Right atrium auricular region (tissue), 2 donors: Measurements from ENCODE around the gene RPTOR. TPM values are rescaled to one million over a fixed set of nuclear protein-coding genes. Genes with fewer than 3 reads are reported as not detected.

ENCODE experiments used
- DNase-seq: peaks from one replicate; pipeline ENCODE4 v3.0.0-alpha.2; 2019; ENCODE audit warnings: low spot score
- H3K27ac ChIP-seq, 2 donors: fragments of 200-600 bp; sonication (generic); 1 replicate in 1 of 2; 2 replicates in 1 of 2; pipeline ENCODE4 v1.5.1; 2016 to 2019
- H3K27me3 ChIP-seq, 2 donors: fragments of 200-600 bp; sonication (generic); one replicate each; pipeline versions ENCODE4 v1.5.1 to v1.6.0; 2017 to 2019
- H3K36me3 ChIP-seq: fragments of 200-600 bp; sonication (generic); one replicate; pipeline ENCODE4 v1.5.1; 2016
- H3K4me1 ChIP-seq, 2 donors: fragments of 200-600 bp; sonication (generic); one replicate each; pipeline versions ENCODE4 v1.5.1 to v1.6.0; 2017 to 2019
- H3K4me3 ChIP-seq, 2 donors: fragments of 200-600 bp; sonication (generic); 1 replicate in 1 of 2; 2 replicates in 1 of 2; pipeline ENCODE4 v1.5.1; 2017 to 2019; ENCODE audit warnings: mild to moderate bottlenecking in 1 of 2, moderate library complexity in 1 of 2
- H3K9me3 ChIP-seq, 2 donors: fragments of 200-600 bp; sonication (generic); one replicate each; pipeline ENCODE4 v1.5.1; 2019
- total RNA-seq, 2 donors: library from RNA; depleted of rRNA; stranded (reverse); fragments of >200 nt; gene quantifications; one replicate each; pipeline ENCODE4 v1.1.0, GENCODE V29; 2016
- TF ChIP-seq, protein P1 (sequence below), 2 donors: fragments of 200-600 bp; sonication (generic); IDR thresholded peaks; one replicate each; pipeline ENCODE4 v1.5.1; 2019; ENCODE audit warnings: antibody characterized with exemption in 2 of 2

Gene RPTOR
- total RNA-seq, 2 donors from 2014 or later: 19.9 to 22.6 TPM

DNA sequence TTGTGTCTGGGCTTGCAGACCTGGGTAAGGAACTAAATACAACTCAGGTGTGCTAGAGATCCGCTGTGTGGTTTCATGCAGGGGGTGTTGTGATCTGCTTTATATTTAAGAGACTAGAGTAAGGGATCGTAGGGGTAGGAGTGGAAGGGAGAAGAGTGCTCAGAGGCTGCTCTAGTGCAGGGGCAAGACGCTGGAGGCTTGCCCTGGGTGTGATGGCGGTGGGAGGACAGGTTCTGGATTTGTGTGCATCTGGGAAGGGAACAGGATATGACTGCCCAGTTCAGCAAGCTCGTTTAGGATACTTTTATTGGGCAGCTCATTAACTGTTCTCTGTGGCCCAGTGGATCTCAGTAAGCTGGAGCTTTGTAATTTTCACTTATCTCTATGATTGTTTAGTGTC, 47.6 kb downstream of the RPTOR start:
- Histone ChIP-seq H3K27me3 (no peaks in the 10 kb centered on the region), H3K27ac (no peak overlapping the region), H3K4me3 (no peak overlapping the region), H3K4me1 (peaks cover 0 to 6% of the 10 kb centered on the region in 2 donors), H3K36me3 (no peaks in the 10 kb centered on the region), H3K9me3 (no peaks in the 10 kb centered on the region)
- no peak for DNase-seq
- TF ChIP-seq, protein P1, sequence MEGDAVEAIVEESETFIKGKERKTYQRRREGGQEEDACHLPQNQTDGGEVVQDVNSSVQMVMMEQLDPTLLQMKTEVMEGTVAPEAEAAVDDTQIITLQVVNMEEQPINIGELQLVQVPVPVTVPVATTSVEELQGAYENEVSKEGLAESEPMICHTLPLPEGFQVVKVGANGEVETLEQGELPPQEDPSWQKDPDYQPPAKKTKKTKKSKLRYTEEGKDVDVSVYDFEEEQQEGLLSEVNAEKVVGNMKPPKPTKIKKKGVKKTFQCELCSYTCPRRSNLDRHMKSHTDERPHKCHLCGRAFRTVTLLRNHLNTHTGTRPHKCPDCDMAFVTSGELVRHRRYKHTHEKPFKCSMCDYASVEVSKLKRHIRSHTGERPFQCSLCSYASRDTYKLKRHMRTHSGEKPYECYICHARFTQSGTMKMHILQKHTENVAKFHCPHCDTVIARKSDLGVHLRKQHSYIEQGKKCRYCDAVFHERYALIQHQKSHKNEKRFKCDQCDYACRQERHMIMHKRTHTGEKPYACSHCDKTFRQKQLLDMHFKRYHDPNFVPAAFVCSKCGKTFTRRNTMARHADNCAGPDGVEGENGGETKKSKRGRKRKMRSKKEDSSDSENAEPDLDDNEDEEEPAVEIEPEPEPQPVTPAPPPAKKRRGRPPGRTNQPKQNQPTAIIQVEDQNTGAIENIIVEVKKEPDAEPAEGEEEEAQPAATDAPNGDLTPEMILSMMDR (IDR thresholded peaks at IDR 0.05): no peak

DNA sequence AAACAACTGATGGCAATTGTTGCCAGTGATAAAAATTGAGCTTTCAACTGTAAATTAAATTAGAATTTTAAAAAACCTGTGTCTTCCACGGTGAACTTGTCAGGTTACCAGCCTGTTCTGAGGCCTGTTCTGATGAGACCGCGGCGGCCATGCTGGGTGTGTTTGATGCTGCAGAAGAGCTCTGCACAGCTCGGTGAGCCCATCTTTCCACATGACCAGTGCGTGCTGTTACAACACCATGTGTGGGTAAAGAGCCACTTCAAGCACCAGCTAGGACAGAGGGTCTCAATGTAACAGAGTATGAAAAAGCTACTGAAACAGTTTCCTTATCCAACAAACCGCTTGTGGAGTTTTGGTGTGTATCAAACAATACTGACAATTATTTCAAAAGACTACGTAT, 48.5 kb downstream of the RPTOR start:
- no peak overlapping the region for H3K4me3 ChIP-seq
- peaks cover 0 to 6% of the 10 kb centered on the region in 2 donors for H3K4me1 ChIP-seq
- TF ChIP-seq, protein P1 (IDR thresholded peaks at IDR 0.05): no peak
- H3K36me3 ChIP-seq: no peaks in the 10 kb centered on the region
- no peak overlapping the region for H3K27ac ChIP-seq
- no peak for DNase-seq
- no peaks in the 10 kb centered on the region for H3K9me3 ChIP-seq
- no peaks in the 10 kb centered on the region for H3K27me3 ChIP-seq

DNA sequence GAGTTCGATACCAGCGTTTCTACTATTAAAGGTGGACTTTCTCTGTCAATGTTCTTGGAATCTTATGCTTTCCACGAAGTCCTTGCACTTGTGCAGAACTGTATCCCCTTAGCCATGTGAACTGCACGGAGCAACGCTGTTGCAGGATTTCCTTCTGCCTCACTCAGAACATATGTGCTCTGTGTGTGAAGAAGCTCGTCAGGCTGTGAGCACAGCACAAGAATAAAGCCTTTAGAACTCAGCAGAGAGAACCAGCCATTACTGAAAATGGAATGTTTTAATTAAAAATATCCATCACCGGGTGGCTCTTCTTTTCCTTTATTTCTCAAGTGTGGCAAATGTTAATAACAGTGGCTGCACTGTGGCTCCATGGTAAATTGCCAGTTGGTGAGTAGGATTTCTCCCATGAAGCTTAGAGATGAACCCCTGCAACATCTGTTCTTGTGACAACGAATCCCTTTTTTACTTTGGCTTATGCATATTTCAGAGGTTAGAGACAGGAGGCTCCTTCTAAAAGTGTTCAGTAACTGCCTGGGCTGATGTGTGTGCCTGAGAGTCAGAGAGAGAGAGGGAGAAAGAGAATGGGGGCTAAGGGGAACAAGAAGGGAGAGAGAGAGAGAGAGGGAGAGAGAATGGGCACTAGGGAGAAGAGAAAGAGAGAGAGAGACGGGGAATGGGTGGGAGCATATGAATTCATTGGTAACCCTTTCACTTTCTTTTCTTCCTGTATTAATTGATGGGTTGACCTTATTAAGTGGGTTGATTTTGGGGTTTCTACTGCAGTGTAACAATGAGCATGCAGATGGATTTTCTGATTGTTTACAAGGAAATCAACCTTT, 50.0 kb downstream of the RPTOR start:
- no peak for DNase-seq
- no peaks in the 10 kb centered on the region for H3K36me3 ChIP-seq
- no peak overlapping the region for H3K27ac ChIP-seq
- no peaks in the 10 kb centered on the region for H3K9me3 ChIP-seq
- H3K27me3 ChIP-seq: no peaks in the 10 kb centered on the region
- H3K4me1 ChIP-seq: peaks cover 0 to 6% of the 10 kb centered on the region in 2 donors
- TF ChIP-seq, protein P1 (IDR thresholded peaks at IDR 0.05): no peak
- H3K4me3 ChIP-seq: no peak overlapping the region

DNA sequence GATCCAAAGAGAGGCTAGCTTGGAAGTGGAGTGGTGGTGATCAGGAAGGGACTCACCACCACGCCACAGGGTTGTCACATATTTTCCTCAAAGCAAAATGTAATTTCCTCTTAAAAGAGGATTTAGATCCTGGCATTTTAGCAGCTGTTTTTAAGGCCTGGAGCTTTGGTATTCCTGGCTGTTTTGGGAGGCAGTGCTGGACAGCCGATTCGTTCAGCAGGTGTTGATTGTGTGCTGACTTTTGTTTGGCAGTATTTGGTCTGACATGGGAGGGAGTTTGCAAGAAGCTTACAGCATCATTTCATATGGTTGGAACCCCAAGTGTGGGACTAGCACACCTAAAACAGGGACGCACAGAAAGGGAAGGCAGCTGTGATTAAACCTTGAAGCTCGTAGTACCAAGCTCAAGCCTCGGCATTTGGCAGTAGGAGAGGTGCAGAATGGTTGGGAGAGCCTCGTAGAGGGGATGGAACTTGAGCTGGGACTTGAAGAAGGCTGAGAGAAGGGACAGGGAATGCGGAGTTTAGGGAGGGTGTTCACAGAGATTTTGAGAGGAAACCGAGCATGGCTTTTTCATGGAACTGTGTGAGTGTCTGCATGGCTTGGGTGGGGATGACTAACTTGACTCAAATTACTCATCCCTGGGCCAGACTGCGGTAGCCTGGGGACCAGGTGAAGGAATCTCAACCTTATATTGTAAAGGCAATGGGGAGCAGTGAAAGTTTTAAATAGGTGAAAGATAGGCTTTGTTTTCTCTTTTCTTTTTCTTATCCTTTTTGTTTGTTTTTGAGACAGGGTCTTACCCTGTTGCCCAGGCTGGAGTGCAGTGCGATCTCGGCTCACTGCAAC, 52.3 kb downstream of the RPTOR start:
- Histone ChIP-seq H3K36me3 (no peaks in the 10 kb centered on the region), H3K4me3 (no peak overlapping the region), H3K9me3 (no peaks in the 10 kb centered on the region), H3K27me3 (no peaks in the 10 kb centered on the region), H3K4me1 (peaks cover 0 to 6% of the 10 kb centered on the region in 2 donors), H3K27ac (no peak overlapping the region)
- TF ChIP-seq, protein P1 (IDR thresholded peaks at IDR 0.05): no peak
- DNase-seq: no peak

DNA sequence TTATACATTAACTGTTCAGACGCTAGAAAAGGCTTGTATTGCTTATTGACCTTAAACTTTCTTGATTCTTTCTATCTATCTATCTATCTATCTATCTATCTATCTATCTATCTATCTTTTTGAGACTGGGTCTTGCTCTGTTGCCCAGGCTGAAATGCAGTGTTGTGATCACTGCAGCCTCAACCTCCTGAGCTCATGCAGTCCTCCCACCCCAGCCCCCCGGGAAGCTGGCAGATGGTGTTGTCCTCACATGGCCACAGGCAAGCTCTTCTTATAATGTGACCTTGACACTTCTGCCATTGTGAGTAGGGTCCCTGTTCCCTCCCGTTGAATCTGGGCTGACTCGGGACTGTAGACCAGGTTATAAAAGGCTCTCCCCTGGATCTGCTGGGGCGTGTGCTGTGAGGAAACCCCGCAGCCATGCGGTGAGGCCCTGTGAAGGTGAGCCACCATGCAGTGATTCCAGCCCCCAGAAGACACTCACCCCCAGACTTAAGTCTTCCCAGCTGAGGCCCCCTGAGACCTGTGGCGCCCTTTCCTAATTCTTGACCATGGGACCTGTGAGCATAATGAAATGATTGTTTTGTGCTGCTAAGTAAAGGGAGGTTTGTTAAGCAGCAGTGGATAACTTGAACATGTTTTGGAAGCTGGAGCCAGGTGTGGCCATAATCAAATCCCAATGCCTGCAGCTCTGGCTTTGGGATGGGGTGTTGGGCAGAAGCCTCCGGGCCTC, 54.3 kb downstream of the RPTOR start:
- TF ChIP-seq, protein P1 (IDR thresholded peaks at IDR 0.05): no peak
- Histone ChIP-seq H3K9me3 (no peaks in the 10 kb centered on the region), H3K36me3 (no peaks in the 10 kb centered on the region), H3K4me1 (peaks cover 0 to 6% of the 10 kb centered on the region in 2 donors), H3K27me3 (no peaks in the 10 kb centered on the region), H3K4me3 (no peak overlapping the region), H3K27ac (no peak overlapping the region)
- DNase-seq: no peak
